ENCODE results near the gene NECAB3.

DNA sequence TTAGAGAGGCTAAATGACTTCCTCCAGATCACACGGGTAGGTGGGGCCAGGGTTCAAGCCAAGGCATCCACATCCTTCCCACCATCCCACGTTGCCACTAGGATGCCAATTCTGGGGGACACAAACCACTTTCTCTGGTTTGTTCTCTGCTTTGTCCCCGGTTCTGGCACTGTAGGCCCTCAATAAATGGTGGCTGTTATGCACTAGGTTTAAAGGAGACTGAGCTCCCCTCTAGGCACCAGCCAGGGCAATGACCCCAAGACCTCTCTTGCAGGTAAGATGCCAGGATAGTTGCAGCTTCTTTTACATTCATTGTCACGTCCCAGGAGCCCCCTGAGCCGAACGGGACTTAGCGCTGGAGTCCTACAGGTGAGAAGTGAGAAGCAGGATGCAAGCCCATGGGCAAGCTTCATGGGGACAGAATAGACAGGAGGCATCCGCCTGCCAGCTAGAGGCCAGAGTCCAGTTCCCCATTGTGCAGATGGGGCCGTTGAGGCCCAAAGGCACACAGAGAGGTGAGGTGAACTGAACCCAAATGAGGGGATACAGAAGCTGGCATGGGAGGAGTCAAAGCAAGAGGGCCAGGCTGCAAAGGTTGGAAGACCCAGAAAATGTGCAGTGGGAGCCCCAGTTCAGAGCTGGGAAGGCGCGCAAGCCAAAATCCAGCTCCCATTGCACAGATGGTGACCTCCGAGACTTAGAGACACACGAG lies 45.2 kb upstream of the NECAB3 start:
- TF ChIP-seq POLR2A (IDR thresholded peaks at IDR 0.05), result no peak
- TF ChIP-seq, protein P1, sequence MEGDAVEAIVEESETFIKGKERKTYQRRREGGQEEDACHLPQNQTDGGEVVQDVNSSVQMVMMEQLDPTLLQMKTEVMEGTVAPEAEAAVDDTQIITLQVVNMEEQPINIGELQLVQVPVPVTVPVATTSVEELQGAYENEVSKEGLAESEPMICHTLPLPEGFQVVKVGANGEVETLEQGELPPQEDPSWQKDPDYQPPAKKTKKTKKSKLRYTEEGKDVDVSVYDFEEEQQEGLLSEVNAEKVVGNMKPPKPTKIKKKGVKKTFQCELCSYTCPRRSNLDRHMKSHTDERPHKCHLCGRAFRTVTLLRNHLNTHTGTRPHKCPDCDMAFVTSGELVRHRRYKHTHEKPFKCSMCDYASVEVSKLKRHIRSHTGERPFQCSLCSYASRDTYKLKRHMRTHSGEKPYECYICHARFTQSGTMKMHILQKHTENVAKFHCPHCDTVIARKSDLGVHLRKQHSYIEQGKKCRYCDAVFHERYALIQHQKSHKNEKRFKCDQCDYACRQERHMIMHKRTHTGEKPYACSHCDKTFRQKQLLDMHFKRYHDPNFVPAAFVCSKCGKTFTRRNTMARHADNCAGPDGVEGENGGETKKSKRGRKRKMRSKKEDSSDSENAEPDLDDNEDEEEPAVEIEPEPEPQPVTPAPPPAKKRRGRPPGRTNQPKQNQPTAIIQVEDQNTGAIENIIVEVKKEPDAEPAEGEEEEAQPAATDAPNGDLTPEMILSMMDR (IDR thresholded peaks at IDR 0.05), result no peak
